Measurements from ENCODE around the gene CELA3B. TPM values are rescaled to one million over a fixed set of nuclear protein-coding genes. Genes with fewer than 3 reads are reported as not detected.
"Not testable (repeated sequence)": the region's sequence is repeated elsewhere in the genome, so short reads cannot be mapped to it uniquely, and the experiment has no call there.

CELA3B gene
- total and polyA plus RNA-seq, 5 donors from 2014 or later: not detected

GRCh38 chr1:22014575-22015206, 37.9 kb downstream of the CELA3B start:
- H3K4me1 Mint-ChIP-seq: peaks cover 11 to 15% (median 12%) of the 10 kb centered on the region in 4 donors

GRCh38 chr1:22018583-22019559, 42.0 kb downstream of the CELA3B start:
- H3K36me3 Mint-ChIP-seq: no peaks in the 10 kb centered on the region
- no peaks in the 10 kb centered on the region for H3K27me3 ChIP-seq (ENCODE audit: control insufficient read depth, insufficient read depth, low read length)
- peaks cover 5% of the 10 kb centered on the region for H3K27me3 Mint-ChIP-seq
- H3K4me1 ChIP-seq (ENCODE audit: control insufficient read depth, insufficient read depth, low read length, poor library complexity, severe bottlenecking): peaks cover 28% of the 10 kb centered on the region
- no peaks in the 10 kb centered on the region for H3K9me3 Mint-ChIP-seq
- peak overlapping the region; percentile 86 to 100 (median 91) for H3K27ac Mint-ChIP-seq
- peaks cover 16 to 32% (median 20%) of the 10 kb centered on the region in 4 donors for H3K4me1 Mint-ChIP-seq
- ATAC-seq (ENCODE audit: low read depth in 2 of 2): peak; percentile 98 to 99
- peak overlapping the region; percentile 1 to 59 (median 34) for H3K4me3 Mint-ChIP-seq
- peak overlapping the region; percentile 59 for H3K4me3 ChIP-seq (ENCODE audit: low read depth, low read length)
- DNase-seq: peak; percentile 41 to 94 (median 57)
- peak overlapping the region; percentile 75 for H3K27ac ChIP-seq (ENCODE audit: insufficient read depth, low read length, poor library complexity, severe bottlenecking)
- H3K36me3 ChIP-seq (ENCODE audit: control insufficient read depth, insufficient read depth, low read length): no peaks in the 10 kb centered on the region
- no peaks in the 10 kb centered on the region for H3K9me3 ChIP-seq (ENCODE audit: control insufficient read depth in 2 of 2, low read length in 2 of 2)

More at GRCh38 chr1:22014575-22015206, 37.9 kb downstream of the CELA3B start:
- not testable (repeated sequence) for H3K36me3 Mint-ChIP-seq; H3K4me3 ChIP-seq (ENCODE audit: low read depth, low read length); H3K27ac Mint-ChIP-seq; H3K27me3 ChIP-seq (ENCODE audit: control insufficient read depth, insufficient read depth, low read length); ATAC-seq (ENCODE audit: low read depth in 2 of 2); H3K36me3 ChIP-seq (ENCODE audit: control insufficient read depth, insufficient read depth, low read length); H3K27me3 Mint-ChIP-seq; H3K27ac ChIP-seq (ENCODE audit: insufficient read depth, low read length, poor library complexity, severe bottlenecking); DNase-seq; H3K4me3 Mint-ChIP-seq; H3K9me3 Mint-ChIP-seq; H3K9me3 ChIP-seq (ENCODE audit: control insufficient read depth in 2 of 2, low read length in 2 of 2)
- H3K4me1 ChIP-seq (ENCODE audit: control insufficient read depth, insufficient read depth, low read length, poor library complexity, severe bottlenecking): peaks cover 14% of the 10 kb centered on the region

- no peaks in the 10 kb centered on the region for H3K27me3 ChIP-seq (ENCODE audit: control insufficient read depth, insufficient read depth, low read length)
- H3K4me1 ChIP-seq (ENCODE audit: control insufficient read depth, insufficient read depth, low read length, poor library complexity, severe bottlenecking): peaks cover 43% of the 10 kb centered on the region
- ATAC-seq (ENCODE audit: low read depth in 2 of 2): no peak
- H3K4me3 ChIP-seq (ENCODE audit: low read depth, low read length): no peak overlapping the region
- DNase-seq: no peak
- Mint-ChIP-seq H3K9me3 (no peaks in the 10 kb centered on the region), H3K27me3 (peaks cover 10% of the 10 kb centered on the region), H3K4me1 (peaks cover 16 to 49% (median 33%) of the 10 kb centered on the region in 4 donors), H3K27ac (peak overlapping the region in 1 of 3 donors; percentile 63), H3K4me3 (no peak overlapping the region), H3K36me3 (peaks cover 4% of the 10 kb centered on the region)
- H3K36me3 ChIP-seq (ENCODE audit: control insufficient read depth, insufficient read depth, low read length): no peaks in the 10 kb centered on the region
- H3K9me3 ChIP-seq (ENCODE audit: control insufficient read depth in 2 of 2, low read length in 2 of 2): no peaks in the 10 kb centered on the region
- H3K27ac ChIP-seq (ENCODE audit: insufficient read depth, low read length, poor library complexity, severe bottlenecking): no peak overlapping the region
Measured at GRCh38 chr1:22021061-22021460, 44.2 kb downstream of the CELA3B start.

GRCh38 chr1:22024485-22025367, 47.9 kb downstream of the CELA3B start:
- H3K4me3 ChIP-seq (ENCODE audit: low read depth, low read length): peak overlapping the region; percentile 92
- no peaks in the 10 kb centered on the region for H3K9me3 ChIP-seq (ENCODE audit: control insufficient read depth in 2 of 2, low read length in 2 of 2)
- ATAC-seq (ENCODE audit: low read depth in 2 of 2) (peak; percentile 63 to 65), DNase-seq (peak; percentile 71 to 89 (median 88))
- Mint-ChIP-seq H3K27ac (peak overlapping the region; percentile 96 to 100 (median 99)), H3K4me1 (peaks cover 10 to 60% (median 35%) of the 10 kb centered on the region in 4 donors), H3K27me3 (peaks cover 5% of the 10 kb centered on the region), H3K4me3 (peak overlapping the region; percentile 91 to 99 (median 98)), H3K36me3 (peaks cover 4% of the 10 kb centered on the region), H3K9me3 (no peaks in the 10 kb centered on the region)
- H3K27me3 ChIP-seq (ENCODE audit: control insufficient read depth, insufficient read depth, low read length): no peaks in the 10 kb centered on the region
- H3K27ac ChIP-seq (ENCODE audit: insufficient read depth, low read length, poor library complexity, severe bottlenecking): peak overlapping the region; percentile 100
- H3K4me1 ChIP-seq (ENCODE audit: control insufficient read depth, insufficient read depth, low read length, poor library complexity, severe bottlenecking): peaks cover 40% of the 10 kb centered on the region
- no peaks in the 10 kb centered on the region for H3K36me3 ChIP-seq (ENCODE audit: control insufficient read depth, insufficient read depth, low read length)

GRCh38 chr1:22025368-22026155, 48.7 kb downstream of the CELA3B start:
- H3K36me3 Mint-ChIP-seq: peaks cover 4% of the 10 kb centered on the region
- H3K27me3 Mint-ChIP-seq: peaks cover 5% of the 10 kb centered on the region
- Histone ChIP-seq H3K27me3 (ENCODE audit: control insufficient read depth, insufficient read depth, low read length) (no peaks in the 10 kb centered on the region), H3K27ac (ENCODE audit: insufficient read depth, low read length, poor library complexity, severe bottlenecking) (peak overlapping the region; percentile 100), H3K4me3 (ENCODE audit: low read depth, low read length) (peak overlapping the region; percentile 92), H3K36me3 (ENCODE audit: control insufficient read depth, insufficient read depth, low read length) (no peaks in the 10 kb centered on the region), H3K9me3 (ENCODE audit: control insufficient read depth in 2 of 2, low read length in 2 of 2) (no peaks in the 10 kb centered on the region), H3K4me1 (ENCODE audit: control insufficient read depth, insufficient read depth, low read length, poor library complexity, severe bottlenecking) (peaks cover 37% of the 10 kb centered on the region)
- peak overlapping the region; percentile 96 to 100 (median 99) for H3K27ac Mint-ChIP-seq
- peak overlapping the region; percentile 91 to 99 (median 98) for H3K4me3 Mint-ChIP-seq
- H3K9me3 Mint-ChIP-seq: no peaks in the 10 kb centered on the region
- peak; percentile 82 to 95 (median 89) for DNase-seq
- peaks cover 10 to 65% (median 40%) of the 10 kb centered on the region in 4 donors for H3K4me1 Mint-ChIP-seq
- peak; percentile 77 to 83 for ATAC-seq (ENCODE audit: low read depth in 2 of 2)

GRCh38 chr1:22026924-22027289, 50.1 kb downstream of the CELA3B start:
- H3K27me3 Mint-ChIP-seq: peaks cover 5% of the 10 kb centered on the region
- H3K4me1 ChIP-seq (ENCODE audit: control insufficient read depth, insufficient read depth, low read length, poor library complexity, severe bottlenecking): peaks cover 50% of the 10 kb centered on the region
- peaks cover 10 to 72% (median 42%) of the 10 kb centered on the region in 4 donors for H3K4me1 Mint-ChIP-seq
- peaks cover 4% of the 10 kb centered on the region for H3K36me3 Mint-ChIP-seq
- H3K9me3 ChIP-seq (ENCODE audit: control insufficient read depth in 2 of 2, low read length in 2 of 2): no peaks in the 10 kb centered on the region
- ATAC-seq (ENCODE audit: low read depth in 2 of 2): no peak
- peak overlapping the region; percentile 49 to 99 (median 94) for H3K4me3 Mint-ChIP-seq
- H3K36me3 ChIP-seq (ENCODE audit: control insufficient read depth, insufficient read depth, low read length): no peaks in the 10 kb centered on the region
- H3K27me3 ChIP-seq (ENCODE audit: control insufficient read depth, insufficient read depth, low read length): no peaks in the 10 kb centered on the region
- DNase-seq: no peak
- no peaks in the 10 kb centered on the region for H3K9me3 Mint-ChIP-seq
- H3K4me3 ChIP-seq (ENCODE audit: low read depth, low read length): no peak overlapping the region
- peak overlapping the region in 2 of 3 donors; percentile 96 to 99 for H3K27ac Mint-ChIP-seq
- H3K27ac ChIP-seq (ENCODE audit: insufficient read depth, low read length, poor library complexity, severe bottlenecking): peak overlapping the region; percentile 100
